ENCODE measurements around the gene GNPDA1.

GRCh38 chr5:142025637-142026036 lies 12.8 kb upstream of the GNPDA1 start:
- no peak for TF ChIP-seq CTCF (IDR thresholded peaks at IDR 0.05 in 8 of 11, conservative IDR thresholded peaks at IDR 0.05 in 3 of 11)
- no peak for TF ChIP-seq POLR2A (IDR thresholded peaks at IDR 0.05)
- no peak for TF ChIP-seq POLR2AphosphoS5 (IDR thresholded peaks at IDR 0.05)

Data from spleen (tissue), 7 donors.